NCI-H1436 (cell line): ENCODE data around the gene ZFTA.
"Not testable (repeated sequence)": the region's sequence is repeated elsewhere in the genome, so short reads cannot be mapped to it uniquely, and the experiment has no call there.

ENCODE experiments used
- DNase-seq: peaks from one replicate; lab custom pipeline; 2025; lab: John Stamatoyannopoulos, UW

Gene ZFTA

GRCh38 chr11:63768237-63769041, at the start of gene ZFTA:
ZFTA (minus strand) TSS chr11:63768775; CDS start chr11:63768622, 153 bp downstream.
- peak; percentile 52 for DNase-seq

DNA sequence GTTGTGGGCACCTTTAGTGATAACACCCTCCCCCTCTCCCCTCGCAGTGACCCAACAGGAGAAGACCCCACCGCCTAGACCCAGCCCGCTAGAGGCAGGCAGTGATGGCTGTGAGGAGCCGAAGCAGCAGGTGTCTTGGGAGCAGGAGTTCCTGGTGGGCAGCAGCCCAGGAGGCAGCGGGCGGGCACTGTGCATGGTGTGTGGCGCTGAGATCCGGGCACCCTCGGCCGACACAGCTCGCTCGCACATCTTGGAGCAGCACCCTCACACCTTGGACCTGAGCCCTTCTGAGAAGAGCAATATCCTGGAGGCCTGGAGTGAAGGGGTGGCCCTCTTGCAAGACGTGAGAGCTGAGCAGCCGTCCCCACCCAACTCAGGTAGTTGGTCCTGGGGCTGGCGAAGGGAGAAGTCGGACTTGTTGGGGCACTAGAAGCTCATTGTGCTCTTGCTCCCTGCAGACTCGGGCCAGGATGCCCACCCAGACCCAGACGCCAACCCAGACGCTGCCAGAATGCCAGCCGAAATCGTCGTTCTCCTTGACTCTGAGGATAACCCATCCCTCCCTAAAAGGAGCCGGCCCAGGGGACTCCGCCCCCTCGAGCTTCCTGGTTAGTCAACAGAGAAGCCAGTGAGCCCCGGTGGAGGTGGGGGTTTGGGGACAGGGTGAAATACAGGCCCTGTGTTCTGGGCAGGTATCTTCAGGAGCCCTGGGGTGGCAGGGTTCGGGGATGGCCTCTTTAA, 49.4 kb upstream of the ZFTA start:
- no peak for DNase-seq

DNA sequence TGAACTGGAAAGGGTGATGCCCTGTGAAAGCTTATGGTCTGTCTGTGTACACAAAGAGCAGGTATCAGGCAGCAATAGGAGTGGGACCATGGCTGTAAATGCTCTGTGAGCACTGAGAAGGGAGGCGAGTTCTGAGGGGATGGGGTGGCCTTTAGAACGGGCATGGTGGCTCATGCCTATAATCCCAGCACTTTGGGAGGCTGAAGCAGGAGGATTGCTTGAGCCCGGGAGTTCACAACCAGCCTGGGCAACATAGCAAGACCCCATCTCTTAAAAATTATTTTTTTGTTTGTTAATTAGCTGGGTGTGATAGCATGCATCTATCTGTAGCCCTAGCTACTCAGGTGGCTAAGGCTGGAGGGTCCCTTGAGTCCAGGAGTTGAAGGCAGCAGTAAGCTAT, 48.2 kb upstream of the ZFTA start:
- no peak for DNase-seq

DNA sequence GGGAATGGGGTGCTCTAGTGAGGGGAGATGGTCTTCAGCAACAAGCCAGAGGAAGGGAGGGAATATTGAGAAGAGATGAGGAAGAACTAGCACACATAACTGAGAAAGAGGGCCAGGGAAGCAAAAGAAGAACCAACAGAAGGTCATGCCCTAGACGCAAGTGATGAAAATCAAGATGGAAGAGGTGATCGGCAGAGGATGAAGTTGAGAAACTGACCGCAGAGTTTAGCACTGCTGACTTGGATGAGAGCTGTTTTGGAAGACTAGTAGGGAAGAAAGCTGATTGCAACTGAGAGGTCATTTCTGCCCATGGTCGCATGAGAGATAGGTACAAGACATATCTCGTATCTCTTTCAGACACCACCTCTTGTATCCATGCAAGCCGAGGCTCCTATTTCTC, 47.6 kb upstream of the ZFTA start:
- DNase-seq = no peak

- no peak for DNase-seq
These were observed 45.8 kb upstream of the ZFTA start for GRCh38 chr11:63814383-63814736.

GRCh38 chr11:63813563-63814382, 45.2 kb upstream of the ZFTA start:
- peak; percentile 54 for DNase-seq

- peak; percentile 79 for DNase-seq
These were observed 44.5 kb upstream of the ZFTA start, which contains the start of gene SPINDOC for GRCh38 chr11:63813035-63813562. SPINDOC (plus strand) TSS chr11:63813456; CDS start chr11:63813687, 231 bp downstream.

DNA sequence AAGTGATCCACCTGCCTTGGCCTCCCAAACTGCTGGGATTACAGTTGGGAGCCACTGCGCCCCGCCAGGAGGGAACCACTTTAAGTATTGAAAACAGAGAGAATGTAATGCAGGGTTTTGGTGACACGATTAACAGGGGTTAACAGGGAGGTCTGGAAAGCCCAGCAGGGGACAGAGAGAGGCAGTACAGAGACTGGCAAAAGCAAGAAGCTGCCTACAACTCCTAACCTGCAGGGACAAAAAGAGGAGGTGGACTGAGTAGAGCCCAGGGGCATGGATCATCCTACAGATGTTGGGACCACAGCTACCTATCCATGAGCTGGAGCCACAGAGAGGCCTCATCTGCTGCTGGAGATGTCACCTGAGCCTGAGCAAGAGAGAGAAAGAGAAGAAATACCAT, 42.9 kb upstream of the ZFTA start:
- DNase-seq = no peak

DNA sequence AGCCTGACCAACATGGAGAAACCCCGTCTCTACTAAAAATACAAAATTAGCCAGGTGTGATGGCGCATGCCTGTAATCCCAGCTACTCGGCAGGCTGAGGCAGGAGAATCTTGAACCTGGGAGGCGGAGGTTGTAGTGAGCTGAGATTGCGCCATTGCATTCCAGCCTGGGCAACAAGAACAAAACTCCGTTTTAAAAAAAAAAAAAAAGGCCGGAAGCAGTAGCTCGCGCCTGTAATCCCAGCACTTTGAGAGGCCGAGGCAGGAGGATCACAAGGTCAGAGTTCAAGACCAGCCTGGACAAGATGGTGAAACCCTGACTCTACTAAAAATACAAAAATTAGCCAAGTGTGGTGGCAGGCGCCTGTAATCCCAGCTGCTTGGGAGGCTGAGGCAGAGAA, 41.8 kb upstream of the ZFTA start:
- not testable (repeated sequence) for DNase-seq

GRCh38 chr11:63805844-63806415, 37.4 kb upstream of the ZFTA start:
- DNase-seq = no peak

DNA sequence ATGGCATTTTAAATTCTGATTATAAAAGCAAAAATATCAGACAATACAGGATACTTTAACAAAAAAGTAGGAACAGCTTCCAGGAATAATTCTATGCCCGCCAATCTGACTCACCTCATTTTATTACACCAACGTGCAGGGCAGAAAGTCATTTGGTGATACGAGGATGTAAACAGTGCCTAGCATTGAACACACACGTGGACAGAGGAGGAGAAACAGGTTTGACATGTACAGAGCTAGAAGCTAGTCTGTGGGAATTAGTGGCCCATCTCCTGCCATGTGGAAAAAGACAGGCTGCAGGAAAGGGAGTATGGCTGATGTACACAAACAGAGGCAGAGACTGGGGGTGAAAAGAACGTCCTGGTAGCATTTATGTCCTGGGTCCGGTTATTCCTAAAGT, 35.7 kb upstream of the ZFTA start:
- DNase-seq = no peak

DNA sequence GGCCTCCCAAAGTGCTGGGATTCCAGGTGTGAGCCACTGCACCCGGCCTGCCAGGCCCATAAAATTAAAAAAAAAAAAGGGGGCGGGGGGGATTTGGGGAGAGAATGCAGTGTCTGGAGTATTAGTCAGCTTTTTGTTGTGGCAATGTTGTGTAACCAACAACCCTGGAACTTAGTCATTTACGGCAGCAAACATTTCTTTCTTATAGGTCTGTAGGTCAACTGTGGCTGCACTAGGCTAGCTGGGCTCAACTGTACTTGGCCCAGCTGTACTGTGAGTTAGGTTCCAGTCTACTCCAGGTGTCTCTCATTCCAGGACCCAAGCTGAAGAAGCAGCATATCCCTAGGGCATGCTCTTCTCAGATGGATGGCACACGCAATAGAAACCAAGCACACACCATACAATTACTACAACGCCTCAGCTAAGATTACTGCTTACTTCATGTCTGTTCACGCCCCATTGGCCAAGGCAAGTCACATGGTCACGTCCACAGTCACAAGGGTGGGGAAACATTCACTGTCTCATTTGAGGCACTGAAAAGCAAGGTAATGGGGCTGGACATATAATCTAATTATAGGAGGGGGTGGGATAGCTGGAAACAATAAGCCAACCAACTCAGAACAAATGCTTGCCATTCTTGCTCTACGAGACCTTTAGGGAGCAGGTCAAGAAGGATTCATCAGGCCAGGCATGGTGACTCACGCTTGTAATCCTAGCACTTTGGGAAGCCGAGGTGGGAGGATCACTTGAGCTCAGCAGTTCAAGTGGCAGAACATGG, 34.3 kb upstream of the ZFTA start:
- DNase-seq = peak; percentile 43

- DNase-seq = no peak
These were observed 32.3 kb upstream of the ZFTA start for GRCh38 chr11:63800921-63801320.

DNA sequence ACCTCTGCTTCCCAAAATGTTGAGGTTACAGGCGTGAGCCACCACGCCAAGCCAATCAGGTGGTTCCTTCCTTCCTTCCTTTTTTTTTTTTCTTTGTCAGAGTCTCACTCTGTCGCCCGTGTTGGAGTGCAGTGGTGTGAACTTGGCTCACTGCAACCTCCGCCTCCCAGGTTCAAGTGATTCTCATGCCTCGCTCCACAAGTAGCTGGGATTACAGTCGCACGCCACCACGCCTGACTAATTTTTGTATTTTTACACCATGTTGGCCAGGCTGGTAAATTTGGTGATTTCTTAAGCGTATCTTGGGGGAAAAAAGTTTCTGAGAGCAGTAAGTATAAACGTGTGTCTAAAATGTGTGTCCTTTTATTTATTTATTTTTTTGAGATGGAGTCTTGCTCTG, 26.5 kb upstream of the ZFTA start:
- no peak for DNase-seq

- no peak for DNase-seq
These were observed 24.6 kb upstream of the ZFTA start for GRCh38 chr11:63793161-63793560.

DNA sequence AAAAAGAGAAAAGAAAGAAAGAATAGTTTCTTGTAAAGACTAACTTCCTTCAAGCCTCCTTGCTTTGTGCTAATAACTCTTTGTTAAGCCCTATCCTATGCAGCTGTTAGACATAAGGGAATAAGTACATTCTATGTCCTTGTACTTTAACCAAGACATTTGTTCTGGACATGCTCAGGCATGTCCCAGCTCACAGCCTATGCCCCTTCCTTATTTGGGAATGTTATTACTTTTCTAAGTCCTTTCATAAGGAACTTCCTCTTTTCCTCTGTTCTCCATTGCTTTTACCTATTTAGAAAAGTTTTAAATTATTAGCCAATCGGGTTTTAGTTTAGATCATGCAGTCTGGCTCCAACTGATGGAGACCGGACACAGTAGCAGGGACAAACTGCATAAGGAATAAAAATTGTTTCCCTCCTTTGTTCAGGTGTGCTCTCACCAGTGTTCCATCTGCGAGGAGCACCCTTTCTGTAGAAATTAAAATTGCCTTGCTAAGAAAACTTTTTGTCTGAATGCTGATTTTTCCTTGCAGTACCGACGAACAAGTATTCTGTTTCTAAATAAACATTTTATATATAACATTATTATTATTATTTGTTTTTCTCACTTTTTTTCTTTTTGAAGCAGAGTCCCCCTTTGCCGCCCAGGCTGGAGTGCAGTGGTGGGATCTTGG, 23.1 kb upstream of the ZFTA start:
- no peak for DNase-seq

DNA sequence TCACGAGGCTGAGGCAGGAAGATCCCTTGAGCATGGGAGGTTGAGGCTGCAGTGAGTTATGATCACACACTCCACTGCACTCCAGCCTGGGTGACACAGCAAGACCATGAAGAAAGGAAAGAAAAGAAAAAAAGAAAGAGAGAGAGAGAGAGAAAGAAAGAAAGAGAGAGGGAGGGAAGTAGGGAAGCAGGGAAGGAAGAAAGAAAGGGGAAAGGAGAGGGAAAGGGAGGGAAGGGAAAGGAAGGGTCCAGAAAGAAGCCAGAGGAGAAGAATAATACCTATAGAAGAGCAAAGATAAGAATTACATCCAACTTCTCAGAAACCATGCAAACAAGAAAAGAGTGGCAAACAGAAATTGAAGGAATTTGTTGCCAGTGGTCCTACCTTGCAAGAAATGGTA, 17.2 kb upstream of the ZFTA start:
- DNase-seq = no peak

GRCh38 chr11:63783925-63784592, 15.5 kb upstream of the ZFTA start:
- DNase-seq = no peak

DNA sequence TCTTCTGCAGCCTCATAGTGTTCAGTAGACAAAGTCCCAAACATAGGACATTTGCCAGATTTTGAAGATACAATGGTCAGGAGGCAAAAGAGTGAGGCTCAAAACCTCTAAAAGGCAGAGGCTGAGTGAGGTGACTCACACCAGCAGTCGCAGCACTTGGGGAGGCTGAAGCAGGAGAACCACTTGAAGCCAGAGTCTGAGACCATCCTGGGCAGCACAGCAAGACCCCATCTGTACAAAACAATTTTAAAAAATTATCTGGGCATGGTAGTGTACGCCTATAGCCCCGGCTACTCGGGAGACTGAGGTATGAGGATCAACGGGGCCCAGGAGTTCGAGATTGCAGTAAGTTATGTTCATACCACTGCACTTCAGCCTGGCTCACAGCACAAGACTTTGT, 14.2 kb upstream of the ZFTA start:
- DNase-seq = no peak

GRCh38 chr11:63779039-63779438, 10.5 kb upstream of the ZFTA start:
- no peak for DNase-seq
